Upper lobe of right lung (tissue), 1 donor: ENCODE measurements around the gene WDR36. TPM values are rescaled to one million over a fixed set of nuclear protein-coding genes. Genes with fewer than 3 reads are reported as not detected.

Source experiments
- ATAC-seq: fragments of 200-7000 bp; cut with Tn5 transposase; one replicate; pipeline ENCODE4 v1.9.1; 2020; ENCODE audit warnings: mild to moderate bottlenecking, moderate library complexity
- DNase-seq: peaks from one replicate; pipeline ENCODE4 v3.0.0-alpha.2; 2020
- H3K27ac ChIP-seq: fragments of 200-600 bp; one replicate; pipeline ENCODE4 v1.8.0; 2022
- H3K27me3 ChIP-seq: fragments of 200-600 bp; one replicate; pipeline ENCODE4 v1.8.0; 2022; ENCODE audit warnings: mild to moderate bottlenecking
- H3K36me3 ChIP-seq: fragments of 200-600 bp; one replicate; pipeline ENCODE4 v1.8.0; 2022
- H3K4me1 ChIP-seq: fragments of 200-600 bp; one replicate; pipeline ENCODE4 v1.8.0; 2022
- H3K4me3 ChIP-seq: fragments of 200-600 bp; one replicate; pipeline ENCODE4 v1.8.0; 2022; ENCODE audit warnings: mild to moderate bottlenecking
- H3K9me3 ChIP-seq: fragments of 200-600 bp; one replicate; pipeline ENCODE4 v1.8.0; 2022
- CTCF ChIP-seq: fragments of 200-600 bp; IDR thresholded peaks from one replicate; pipeline ENCODE4 v1.8.0; 2022; ENCODE audit warnings: antibody characterized with exemption
- intact Hi-C: fragments of 100-400 bp; cut with DNase I; formaldehyde crosslinking; loops from one replicate; pipeline ENCODE4 v1.11.0; 2022
- total RNA-seq: library from RNA; stranded (reverse); fragmentation: NEBNext Ultra II Directional; extraction: Animal tissue kit (Norgen Biotek cat#: 25700); gene quantifications from one replicate; pipeline ENCODE4 v1.2.1, GENCODE V29; 2021
- donor health status: DM: no; HTN: yes; CAD: no; lungs with severe emphysema.

Gene WDR36
- total RNA-seq, 1 donor from 2014 or later, result 25.0 TPM

- H3K27ac ChIP-seq, result no peak overlapping the region
- DNase-seq (no peak), ATAC-seq (no peak)
- no peak overlapping the region for H3K4me3 ChIP-seq
- no peaks in the 10 kb centered on the region for H3K9me3 ChIP-seq
- TF ChIP-seq CTCF, result no peak
- intact Hi-C loops, result no loop called here
- H3K4me1 ChIP-seq, result no peaks in the 10 kb centered on the region
- no peaks in the 10 kb centered on the region for H3K36me3 ChIP-seq
- no peaks in the 10 kb centered on the region for H3K27me3 ChIP-seq
Measured at GRCh38 chr5:111146053-111146452, 53.9 kb downstream of the WDR36 start.

GRCh38 chr5:111147502-111147901 is 55.4 kb downstream of the WDR36 start:
- Histone ChIP-seq H3K27me3 (no peaks in the 10 kb centered on the region), H3K4me1 (no peaks in the 10 kb centered on the region), H3K4me3 (no peak overlapping the region), H3K9me3 (no peaks in the 10 kb centered on the region), H3K36me3 (no peaks in the 10 kb centered on the region), H3K27ac (no peak overlapping the region)
- DNase-seq (no peak), ATAC-seq (no peak)
- intact Hi-C loops, result no loop called here
- TF ChIP-seq CTCF, result no peak

GRCh38 chr5:111151998-111152397 is 59.9 kb downstream of the WDR36 start:
- Histone ChIP-seq H3K27me3 (no peaks in the 10 kb centered on the region), H3K4me1 (no peaks in the 10 kb centered on the region), H3K27ac (no peak overlapping the region), H3K9me3 (no peaks in the 10 kb centered on the region), H3K36me3 (no peaks in the 10 kb centered on the region), H3K4me3 (no peak overlapping the region)
- intact Hi-C loops, result no loop called here
- no peak for TF ChIP-seq CTCF
- DNase-seq, result no peak
- ATAC-seq, result no peak

- Histone ChIP-seq H3K36me3 (no peaks in the 10 kb centered on the region), H3K4me3 (no peak overlapping the region), H3K9me3 (no peaks in the 10 kb centered on the region), H3K4me1 (no peaks in the 10 kb centered on the region), H3K27ac (no peak overlapping the region), H3K27me3 (no peaks in the 10 kb centered on the region)
- intact Hi-C loops, result no loop called here
- no peak for ATAC-seq
- TF ChIP-seq CTCF, result no peak
- DNase-seq, result no peak
Measured at GRCh38 chr5:111153483-111153882, 61.3 kb downstream of the WDR36 start.

GRCh38 chr5:111153945-111154344 is 61.8 kb downstream of the WDR36 start:
- intact Hi-C loops, result no loop called here
- Histone ChIP-seq H3K4me1 (no peaks in the 10 kb centered on the region), H3K4me3 (no peak overlapping the region), H3K9me3 (no peaks in the 10 kb centered on the region), H3K27me3 (no peaks in the 10 kb centered on the region), H3K27ac (no peak overlapping the region), H3K36me3 (no peaks in the 10 kb centered on the region)
- no peak for ATAC-seq
- no peak for TF ChIP-seq CTCF
- DNase-seq, result no peak

- Histone ChIP-seq H3K27ac (no peak overlapping the region), H3K27me3 (no peaks in the 10 kb centered on the region), H3K9me3 (no peaks in the 10 kb centered on the region), H3K4me1 (no peaks in the 10 kb centered on the region), H3K36me3 (no peaks in the 10 kb centered on the region), H3K4me3 (no peak overlapping the region)
- peak; percentile 100 for TF ChIP-seq CTCF
- peak; percentile 89 for ATAC-seq
- no peak for DNase-seq
- intact Hi-C loops, result no loop called here
Measured at GRCh38 chr5:111158105-111158744, 66.1 kb downstream of the WDR36 start.
